Measurements from ENCODE around the gene SSC5D.
A peak's percentile ranks its signal among the peaks of the same experiment; 100 is the strongest.

Gene SSC5D

GRCh38 chr19:55461974-55462626, 26.1 kb upstream of the SSC5D start:
- Histone ChIP-seq H3K4me3 (ENCODE audit: low read depth, low read length) (peak overlapping the region; percentile 58), H3K27me3 (replicated peaks) (no peaks in the 10 kb centered on the region), H3K36me3 (replicated peaks) (no peaks in the 10 kb centered on the region), H3K27ac (peak overlapping the region; percentile 17)
- in situ Hi-C loops (cut with HindIII; ENCODE audit: low pct_ligation_motif_present, low sequenced_read_pairs), result no loop called here
- no peak for TF ChIP-seq CTCF (IDR thresholded peaks at IDR 0.05; ENCODE audit: low read depth, low read length, missing control alignments)
- DNase-seq, result no peak

- H3K27ac ChIP-seq, result no peak overlapping the region
- H3K4me3 ChIP-seq (ENCODE audit: low read depth, low read length), result no peak overlapping the region
- no peaks in the 10 kb centered on the region for H3K27me3 ChIP-seq (replicated peaks)
- DNase-seq, result no peak
- no peak for TF ChIP-seq CTCF (IDR thresholded peaks at IDR 0.05; ENCODE audit: low read depth, low read length, missing control alignments)
- in situ Hi-C loops (cut with HindIII; ENCODE audit: low pct_ligation_motif_present, low sequenced_read_pairs), result no loop called here
- no peaks in the 10 kb centered on the region for H3K36me3 ChIP-seq (replicated peaks)
Observed at GRCh38 chr19:55462722-55463121, 25.5 kb upstream of the SSC5D start.

GRCh38 chr19:55463583-55464031, 24.6 kb upstream of the SSC5D start:
- DNase-seq, result no peak
- no peak overlapping the region for H3K27ac ChIP-seq
- H3K27me3 ChIP-seq (replicated peaks), result no peaks in the 10 kb centered on the region
- no peaks in the 10 kb centered on the region for H3K36me3 ChIP-seq (replicated peaks)
- TF ChIP-seq CTCF (IDR thresholded peaks at IDR 0.05; ENCODE audit: low read depth, low read length, missing control alignments), result no peak
- in situ Hi-C loops (cut with HindIII; ENCODE audit: low pct_ligation_motif_present, low sequenced_read_pairs), result no loop called here
- no peak overlapping the region for H3K4me3 ChIP-seq (ENCODE audit: low read depth, low read length)

- no peak for TF ChIP-seq CTCF (IDR thresholded peaks at IDR 0.05; ENCODE audit: low read depth, low read length, missing control alignments)
- Histone ChIP-seq H3K4me3 (ENCODE audit: low read depth, low read length) (no peak overlapping the region), H3K27ac (no peak overlapping the region), H3K36me3 (replicated peaks) (no peaks in the 10 kb centered on the region), H3K27me3 (replicated peaks) (no peaks in the 10 kb centered on the region)
- DNase-seq, result no peak
- in situ Hi-C loops (cut with HindIII; ENCODE audit: low pct_ligation_motif_present, low sequenced_read_pairs), result no loop called here
Observed at GRCh38 chr19:55464039-55464661, 24.1 kb upstream of the SSC5D start.

- in situ Hi-C loops (cut with HindIII; ENCODE audit: low pct_ligation_motif_present, low sequenced_read_pairs), result no loop called here
- no peaks in the 10 kb centered on the region for H3K36me3 ChIP-seq (replicated peaks)
- H3K27me3 ChIP-seq (replicated peaks), result no peaks in the 10 kb centered on the region
- DNase-seq, result no peak
- no peak for TF ChIP-seq CTCF (IDR thresholded peaks at IDR 0.05; ENCODE audit: low read depth, low read length, missing control alignments)
- no peak within 1 kb of the TSS for H3K4me3 ChIP-seq (ENCODE audit: low read depth, low read length)
- no peak within 1 kb of the TSS for H3K27ac ChIP-seq
Observed at GRCh38 chr19:55464662-55465054, 23.6 kb upstream of the SSC5D start, which contains the start of gene C19orf85. Gene C19orf85 (minus strand): TSS chr19:55464751. CDS start chr19:55464554, 197 bp downstream.
